Measurements from ENCODE around the gene MMEL1.

MMEL1 gene

GRCh38 chr1:2602311-2602835 is 30.4 kb downstream of the MMEL1 start:
- CTCF ChIA-PET = no interaction called here
- POLR2A ChIA-PET = no interaction called here
- no peak for TF ChIP-seq CTCF (IDR thresholded peaks at IDR 0.05; ENCODE audit: control extremely low read depth, extremely low read depth, low read depth, missing control alignments)
- DNase-seq (ENCODE audit: extremely low spot score) = no peak

- ChIA-PET CTCF (no interaction called here), POLR2A (no interaction called here)
- no peak for TF ChIP-seq CTCF (IDR thresholded peaks at IDR 0.05; ENCODE audit: control extremely low read depth, extremely low read depth, low read depth, missing control alignments)
- no peak for DNase-seq (ENCODE audit: extremely low spot score)
Measured at GRCh38 chr1:2601721-2602303, 31.0 kb downstream of the MMEL1 start.

- no peak for TF ChIP-seq CTCF (IDR thresholded peaks at IDR 0.05; ENCODE audit: control extremely low read depth, extremely low read depth, low read depth, missing control alignments)
- ChIA-PET CTCF (no interaction called here), POLR2A (no interaction called here)
- no peak for DNase-seq (ENCODE audit: extremely low spot score)
Measured at GRCh38 chr1:2598329-2598931, 34.4 kb downstream of the MMEL1 start.

GRCh38 chr1:2597441-2598328 is 35.1 kb downstream of the MMEL1 start:
- POLR2A ChIA-PET = interaction anchor here (0.6 kb wide), 1 partner anchor 49 kb away, joined by 4 read pairs; no protein-coding TSS in a partner anchor
- TF ChIP-seq CTCF (IDR thresholded peaks at IDR 0.05; ENCODE audit: control extremely low read depth, extremely low read depth, low read depth, missing control alignments) = no peak
- no peak for DNase-seq (ENCODE audit: extremely low spot score)
- CTCF ChIA-PET = no interaction called here

GRCh38 chr1:2596530-2597333 is 36.1 kb downstream of the MMEL1 start:
- DNase-seq (ENCODE audit: extremely low spot score) = no peak
- POLR2A ChIA-PET = no interaction called here
- no peak for TF ChIP-seq CTCF (IDR thresholded peaks at IDR 0.05; ENCODE audit: control extremely low read depth, extremely low read depth, low read depth, missing control alignments)
- CTCF ChIA-PET = no interaction called here

Measured in GM10248 (cell line).